NK-92 (cell line): ENCODE results near the gene ACD.
"Not testable (repeated sequence)": the region's sequence is repeated elsewhere in the genome, so short reads cannot be mapped to it uniquely, and the experiment has no call there.

Experiments
- DNase-seq: peaks from one replicate; lab custom pipeline; 2025; ENCODE audit not compliant: unreplicated experiment; lab: John Stamatoyannopoulos, UW

The ACD gene

GRCh38 chr16:67659675-67660563 is at the start of gene ACD:
ACD (minus strand) TSS chr16:67660260; CDS start chr16:67660220, 40 bp downstream.
- peak; percentile 38 for DNase-seq

GRCh38 chr16:67709050-67709449 is 49.0 kb upstream of the ACD start:
- no peak for DNase-seq

GRCh38 chr16:67708368-67708771 is 48.3 kb upstream of the ACD start:
- no peak for DNase-seq

- DNase-seq, result no peak
Observed at GRCh38 chr16:67707790-67708189, 47.7 kb upstream of the ACD start.

GRCh38 chr16:67707210-67707609 is 47.1 kb upstream of the ACD start:
- no peak for DNase-seq

- DNase-seq, result no peak
Observed at GRCh38 chr16:67704110-67704509, 44.0 kb upstream of the ACD start.

- DNase-seq, result no peak
Observed at GRCh38 chr16:67703626-67704025, 43.6 kb upstream of the ACD start.

- no peak for DNase-seq
Observed at GRCh38 chr16:67702130-67702529, 42.1 kb upstream of the ACD start.

- DNase-seq, result no peak
Observed at GRCh38 chr16:67701420-67701819, 41.4 kb upstream of the ACD start.

GRCh38 chr16:67699265-67699664 is 39.2 kb upstream of the ACD start:
- DNase-seq, result no peak

GRCh38 chr16:67697422-67698185 is 37.5 kb upstream of the ACD start:
- no peak for DNase-seq

GRCh38 chr16:67694611-67695010 is 34.6 kb upstream of the ACD start:
- no peak for DNase-seq

- DNase-seq, result not testable (repeated sequence)
Observed at GRCh38 chr16:67693517-67694285, 33.6 kb upstream of the ACD start.

- no peak for DNase-seq
Observed at GRCh38 chr16:67685388-67686112, 25.5 kb upstream of the ACD start.

- no peak for DNase-seq
Observed at GRCh38 chr16:67683767-67684166, 23.7 kb upstream of the ACD start.

GRCh38 chr16:67679935-67680897 is 20.2 kb upstream of the ACD start:
- no peak for DNase-seq

- no peak for DNase-seq
Observed at GRCh38 chr16:67678354-67679023, 18.4 kb upstream of the ACD start.

- DNase-seq, result no peak
Observed at GRCh38 chr16:67677712-67678111, 17.7 kb upstream of the ACD start.

GRCh38 chr16:67676939-67677338 is 16.9 kb upstream of the ACD start:
- DNase-seq, result no peak
